Measurements from ENCODE around the gene STBD1.

STBD1 gene

DNA sequence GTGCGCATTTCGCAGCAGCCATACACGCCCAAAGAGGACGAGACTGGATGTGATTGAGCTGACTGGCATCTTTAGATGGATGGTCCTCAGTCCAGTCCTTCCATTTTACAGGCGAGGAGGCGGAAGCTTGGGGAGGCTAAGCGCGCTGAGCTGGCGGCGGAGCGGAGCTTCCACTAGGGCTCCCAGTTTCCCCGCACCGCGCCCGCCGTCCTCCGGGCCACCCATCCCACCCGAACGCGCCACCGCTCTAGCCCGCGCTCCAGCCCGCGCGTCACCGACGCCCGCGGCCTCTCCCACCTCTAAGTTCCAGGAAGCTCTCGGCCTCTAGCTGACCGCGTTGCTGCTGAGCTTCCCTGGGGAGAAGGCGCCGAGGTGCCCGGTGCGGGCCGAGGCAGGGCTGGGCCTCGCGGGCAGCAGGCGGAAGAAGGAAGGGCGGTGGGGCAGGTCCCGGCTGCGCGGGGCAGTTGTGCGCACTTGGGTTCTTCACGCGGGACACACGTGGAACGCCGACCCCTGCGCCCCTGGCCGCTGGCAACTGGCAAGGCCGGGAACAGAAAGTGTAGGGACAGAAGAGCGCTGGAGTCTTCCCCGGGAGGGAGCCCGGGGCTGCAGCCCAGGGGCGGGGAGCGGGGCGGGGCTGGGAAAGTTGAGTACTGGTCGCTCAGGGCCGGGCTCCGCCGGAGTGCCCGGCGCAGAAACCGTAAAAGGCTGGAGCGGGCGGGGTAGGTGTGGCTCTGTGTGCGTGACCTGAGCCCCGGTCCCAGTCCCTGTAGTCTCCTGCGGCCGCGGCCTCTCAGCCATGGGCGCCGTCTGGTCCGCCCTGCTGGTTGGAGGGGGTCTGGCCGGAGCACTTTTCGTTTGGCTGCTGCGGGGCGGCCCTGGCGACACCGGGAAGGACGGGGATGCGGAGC is at the start of gene STBD1:
TSS of gene STBD1 (plus strand) at position 763 of the 911 bp plus-strand sequence. CDS start at position 800, 37 bp downstream.
- no peak for DNase-seq (ENCODE audit: low spot score in 2 of 2)
- Mint-ChIP-seq H3K4me3 (peak within 1 kb of the TSS; percentile 53), H3K9me3 (no peaks in the 10 kb centered on the region), H3K27ac (no peak within 1 kb of the TSS), H3K27me3 (peaks cover 23% of the 10 kb centered on the region), H3K4me1 (peaks cover 10% of the 10 kb centered on the region), H3K36me3 (no peaks in the 10 kb centered on the region)
- ATAC-seq (ENCODE audit: low read depth) = peak; percentile 26

DNA sequence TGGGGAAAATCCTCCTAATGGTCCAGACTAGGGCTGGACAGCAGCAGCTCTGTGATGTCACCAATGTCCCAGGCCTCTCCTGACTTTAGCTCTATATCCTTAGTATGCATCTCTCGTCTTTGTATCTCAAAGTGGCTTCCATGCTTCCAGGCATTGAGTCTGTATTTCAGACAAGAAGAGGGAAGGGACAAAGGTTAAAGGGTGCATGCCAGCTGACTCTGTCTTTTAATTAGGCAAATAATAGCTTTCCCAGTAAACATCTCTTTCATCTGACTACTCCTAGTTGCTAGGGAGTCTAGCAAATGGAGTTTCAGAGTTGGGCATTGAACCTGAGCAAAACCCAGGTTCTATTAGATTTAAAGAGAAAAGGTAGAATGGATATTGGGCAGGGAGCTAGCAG is 49.6 kb upstream of the STBD1 start:
- Mint-ChIP-seq H3K36me3 (no peaks in the 10 kb centered on the region), H3K27ac (no peak overlapping the region), H3K4me1 (no peaks in the 10 kb centered on the region), H3K4me3 (no peak overlapping the region), H3K27me3 (peaks cover 16% of the 10 kb centered on the region), H3K9me3 (no peaks in the 10 kb centered on the region)
- ATAC-seq (ENCODE audit: low read depth) (no peak), DNase-seq (ENCODE audit: low spot score in 2 of 2) (no peak)

DNA sequence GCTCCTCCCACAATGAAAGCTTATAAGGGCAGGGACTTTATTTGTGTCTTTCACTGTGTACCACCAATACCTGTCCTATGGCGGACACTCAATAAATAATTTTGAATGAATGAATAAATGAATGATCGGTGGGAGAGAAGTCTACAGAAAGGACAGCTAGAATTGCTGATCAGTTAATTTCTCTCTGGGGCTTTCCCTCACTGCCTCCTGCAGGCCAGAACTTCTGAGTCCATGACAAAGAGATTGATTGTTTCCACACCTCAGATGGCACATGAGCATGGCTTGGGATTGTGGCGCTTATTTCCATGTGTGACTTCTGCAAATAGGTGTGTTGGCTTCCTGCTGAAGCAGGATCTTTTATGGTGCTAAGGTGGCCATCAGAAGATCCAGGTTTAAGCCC is 48.7 kb upstream of the STBD1 start:
- Mint-ChIP-seq H3K27ac (no peak overlapping the region), H3K36me3 (no peaks in the 10 kb centered on the region), H3K4me1 (no peaks in the 10 kb centered on the region), H3K9me3 (no peaks in the 10 kb centered on the region), H3K27me3 (peaks cover 13% of the 10 kb centered on the region), H3K4me3 (no peak overlapping the region)
- DNase-seq (ENCODE audit: low spot score in 2 of 2) = no peak
- ATAC-seq (ENCODE audit: low read depth) = no peak

DNA sequence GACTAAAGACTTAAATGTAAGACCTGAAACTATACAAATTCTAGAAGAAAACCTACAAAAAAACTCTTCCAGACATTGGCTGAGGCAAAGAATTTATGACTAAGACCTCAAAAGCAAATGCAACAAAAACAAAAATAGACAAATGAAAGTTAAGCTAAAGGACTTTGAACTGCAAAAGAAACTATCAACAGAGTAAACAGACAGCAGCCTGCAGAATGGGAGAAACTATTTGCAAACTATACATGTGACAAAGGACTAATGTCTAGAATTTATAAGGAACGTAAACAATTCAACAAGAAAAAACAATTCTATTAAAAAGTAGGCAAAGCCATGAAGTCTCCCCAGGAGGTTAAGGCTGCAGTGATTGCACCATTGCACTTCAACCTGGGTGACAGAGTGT is 46.0 kb upstream of the STBD1 start:
- H3K27ac Mint-ChIP-seq = no peak overlapping the region
- no peaks in the 10 kb centered on the region for H3K36me3 Mint-ChIP-seq
- no peaks in the 10 kb centered on the region for H3K4me1 Mint-ChIP-seq
- no peak for DNase-seq (ENCODE audit: low spot score in 2 of 2)
- no peak overlapping the region for H3K4me3 Mint-ChIP-seq
- peaks cover 5% of the 10 kb centered on the region for H3K27me3 Mint-ChIP-seq
- H3K9me3 Mint-ChIP-seq = no peaks in the 10 kb centered on the region
- ATAC-seq (ENCODE audit: low read depth) = no peak

DNA sequence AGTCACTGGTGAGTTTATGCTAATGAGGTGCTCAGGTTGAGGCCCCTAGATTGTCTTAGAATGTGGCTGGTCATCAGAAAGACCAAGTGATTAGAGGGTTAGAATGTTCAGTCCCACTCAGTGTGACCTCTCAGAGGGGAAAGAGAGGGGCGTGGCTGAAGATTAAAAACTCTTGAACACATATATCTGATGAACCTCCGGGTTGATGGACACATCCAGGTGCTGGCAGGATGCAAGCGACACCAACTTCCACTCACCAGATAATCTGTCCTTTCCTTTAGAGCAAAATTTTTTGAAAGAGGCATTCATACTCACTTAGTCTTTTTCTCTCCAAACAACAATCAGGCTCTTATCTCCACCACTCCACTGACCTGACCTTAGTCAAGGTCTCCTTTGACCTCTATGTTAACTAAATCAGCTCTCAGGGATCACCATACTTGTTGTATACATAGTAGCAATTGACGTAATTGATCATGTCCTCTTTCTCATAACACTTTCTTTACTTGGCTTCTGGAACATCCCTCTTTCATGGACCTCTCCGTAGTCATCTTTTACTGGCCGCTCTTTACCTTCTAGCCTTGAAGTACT is 40.8 kb upstream of the STBD1 start:
- no peak for DNase-seq (ENCODE audit: low spot score in 2 of 2)
- no peak overlapping the region for H3K4me3 Mint-ChIP-seq
- no peak for ATAC-seq (ENCODE audit: low read depth)
- H3K27me3 Mint-ChIP-seq = peaks cover 3% of the 10 kb centered on the region
- no peak overlapping the region for H3K27ac Mint-ChIP-seq
- H3K4me1 Mint-ChIP-seq = no peaks in the 10 kb centered on the region
- H3K36me3 Mint-ChIP-seq = no peaks in the 10 kb centered on the region
- H3K9me3 Mint-ChIP-seq = no peaks in the 10 kb centered on the region

DNA sequence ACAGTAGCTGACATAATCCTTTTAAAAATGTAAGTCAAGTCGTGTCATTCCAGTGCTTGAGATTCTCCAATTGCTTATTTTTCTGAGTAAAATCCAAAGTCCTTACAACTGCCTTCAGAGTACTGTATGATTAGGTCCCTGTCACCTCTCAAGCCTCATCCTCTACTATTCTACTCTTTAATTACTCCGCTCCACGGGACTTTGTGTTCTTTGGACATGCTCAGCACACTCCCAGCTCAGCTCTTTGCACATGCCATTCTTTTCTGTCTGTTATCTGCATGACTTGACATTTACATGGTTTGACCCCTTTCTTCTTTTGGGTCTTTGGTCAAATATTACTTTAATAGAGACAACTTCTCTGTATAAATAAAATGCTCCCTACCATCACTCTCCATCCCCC is 39.9 kb upstream of the STBD1 start:
- DNase-seq (ENCODE audit: low spot score in 2 of 2) (no peak), ATAC-seq (ENCODE audit: low read depth) (no peak)
- no peaks in the 10 kb centered on the region for H3K9me3 Mint-ChIP-seq
- no peaks in the 10 kb centered on the region for H3K4me1 Mint-ChIP-seq
- no peaks in the 10 kb centered on the region for H3K36me3 Mint-ChIP-seq
- peaks cover 3% of the 10 kb centered on the region for H3K27me3 Mint-ChIP-seq
- H3K27ac Mint-ChIP-seq = no peak overlapping the region
- no peak overlapping the region for H3K4me3 Mint-ChIP-seq

DNA sequence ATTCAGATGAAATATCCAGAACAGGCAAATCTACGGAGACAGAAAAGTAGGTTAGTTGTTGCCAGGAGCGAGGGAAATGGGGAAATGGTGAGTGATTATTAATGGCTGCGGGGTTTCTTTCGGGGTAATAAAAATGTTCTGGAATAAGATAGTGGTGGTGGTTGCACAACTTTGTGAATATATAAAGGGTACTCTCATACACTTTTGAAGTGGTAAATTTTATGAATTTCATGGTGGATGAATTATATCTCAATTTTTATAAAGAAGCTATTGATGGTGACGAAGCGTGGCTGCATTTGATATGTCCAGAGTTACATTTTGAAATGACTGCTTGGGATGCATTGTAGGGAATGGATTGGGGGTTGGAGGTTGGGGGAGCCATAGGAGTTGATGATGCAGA is 38.7 kb upstream of the STBD1 start:
- Mint-ChIP-seq H3K27me3 (peaks cover 3% of the 10 kb centered on the region), H3K9me3 (no peaks in the 10 kb centered on the region), H3K4me3 (no peak overlapping the region), H3K36me3 (no peaks in the 10 kb centered on the region), H3K4me1 (no peaks in the 10 kb centered on the region), H3K27ac (no peak overlapping the region)
- no peak for DNase-seq (ENCODE audit: low spot score in 2 of 2)
- ATAC-seq (ENCODE audit: low read depth) = no peak

DNA sequence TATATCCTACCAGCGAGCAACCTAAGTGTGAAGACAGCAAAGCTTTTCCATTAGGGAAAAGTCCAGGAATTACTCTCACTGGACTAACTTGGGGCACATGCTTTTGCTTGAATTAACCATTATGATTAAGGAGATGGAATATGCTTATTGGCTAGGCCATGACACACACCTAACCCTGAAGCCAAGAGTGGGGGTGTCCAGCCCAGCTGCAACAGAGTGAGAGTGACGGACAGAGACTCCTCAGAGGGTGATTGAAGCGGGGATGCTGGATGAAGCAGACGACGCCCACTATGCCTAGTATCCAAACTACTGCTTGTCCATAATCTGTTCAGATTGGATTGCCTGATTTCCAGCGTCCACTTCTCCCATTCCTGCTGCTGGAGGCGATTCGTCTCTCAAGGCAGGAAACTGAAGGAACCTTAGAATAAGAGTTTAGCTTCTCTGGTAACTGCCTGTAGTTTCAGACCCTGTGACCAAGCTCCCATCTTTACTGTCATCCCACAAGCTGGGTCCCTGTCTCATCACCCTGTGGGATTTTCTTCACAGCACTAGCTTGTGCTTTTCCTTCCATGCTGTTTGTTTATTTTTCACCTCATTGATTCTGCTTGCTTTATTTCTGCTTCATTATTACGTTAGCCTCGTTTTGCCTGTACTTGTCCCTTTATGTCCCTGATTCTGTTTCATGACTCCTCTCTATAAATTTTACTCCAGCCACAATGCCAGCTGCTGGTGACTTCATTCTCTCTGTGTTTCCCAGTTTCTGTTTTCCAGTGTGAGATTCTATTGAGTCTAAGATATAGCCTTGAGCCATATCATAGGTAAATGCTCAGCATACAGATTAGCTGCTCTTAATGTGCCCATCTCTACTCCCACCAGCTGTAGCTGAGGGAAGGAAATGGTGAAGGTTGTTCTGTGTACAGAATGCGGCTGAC is 36.0 kb upstream of the STBD1 start:
- Mint-ChIP-seq H3K27ac (no peak overlapping the region), H3K4me3 (no peak overlapping the region), H3K27me3 (peaks cover 10% of the 10 kb centered on the region), H3K9me3 (no peaks in the 10 kb centered on the region), H3K36me3 (no peaks in the 10 kb centered on the region), H3K4me1 (no peaks in the 10 kb centered on the region)
- no peak for DNase-seq (ENCODE audit: low spot score in 2 of 2)
- ATAC-seq (ENCODE audit: low read depth) = no peak

DNA sequence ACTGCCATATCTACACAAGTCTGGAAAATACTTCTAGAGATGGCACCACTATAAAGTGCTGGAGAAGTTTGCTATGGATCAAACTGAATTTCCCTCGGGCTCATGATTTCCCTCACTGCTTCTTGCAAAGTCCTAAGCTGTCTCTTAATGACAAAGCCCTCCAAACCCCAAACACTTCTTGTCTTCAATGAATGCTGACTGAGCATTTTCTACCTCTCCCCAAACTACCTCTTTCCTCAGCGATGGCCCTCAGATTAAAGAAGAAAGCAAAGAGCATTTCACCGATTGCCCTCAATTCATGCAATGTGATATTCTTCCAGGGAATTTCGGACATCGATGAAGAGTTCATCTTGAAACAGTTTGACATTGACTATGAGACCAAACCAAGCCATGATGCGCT is 35.3 kb upstream of the STBD1 start:
- Mint-ChIP-seq H3K27me3 (peaks cover 11% of the 10 kb centered on the region), H3K9me3 (no peaks in the 10 kb centered on the region), H3K36me3 (no peaks in the 10 kb centered on the region), H3K4me3 (no peak overlapping the region), H3K27ac (no peak overlapping the region), H3K4me1 (no peaks in the 10 kb centered on the region)
- DNase-seq (ENCODE audit: low spot score in 2 of 2) (no peak), ATAC-seq (ENCODE audit: low read depth) (no peak)

DNA sequence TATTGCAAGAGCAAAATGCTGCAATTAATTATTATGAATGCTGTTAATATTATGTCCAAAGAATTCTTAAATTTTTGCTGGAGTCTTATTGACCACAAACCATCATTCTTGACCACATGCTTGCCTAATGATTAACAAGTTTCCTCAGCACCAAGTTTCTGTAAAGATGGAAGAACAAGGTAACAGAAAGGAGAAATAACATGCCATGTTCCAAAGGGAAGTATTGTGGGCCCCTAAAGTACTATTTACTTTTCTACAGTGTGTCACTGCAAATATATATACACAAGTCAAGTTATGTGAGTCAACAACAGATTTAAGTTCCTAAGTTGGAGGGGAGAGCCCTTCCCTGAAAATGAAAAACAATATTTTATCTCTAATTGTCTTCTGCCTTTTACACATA is 34.5 kb upstream of the STBD1 start:
- H3K4me3 Mint-ChIP-seq = no peak overlapping the region
- H3K36me3 Mint-ChIP-seq = no peaks in the 10 kb centered on the region

DNA sequence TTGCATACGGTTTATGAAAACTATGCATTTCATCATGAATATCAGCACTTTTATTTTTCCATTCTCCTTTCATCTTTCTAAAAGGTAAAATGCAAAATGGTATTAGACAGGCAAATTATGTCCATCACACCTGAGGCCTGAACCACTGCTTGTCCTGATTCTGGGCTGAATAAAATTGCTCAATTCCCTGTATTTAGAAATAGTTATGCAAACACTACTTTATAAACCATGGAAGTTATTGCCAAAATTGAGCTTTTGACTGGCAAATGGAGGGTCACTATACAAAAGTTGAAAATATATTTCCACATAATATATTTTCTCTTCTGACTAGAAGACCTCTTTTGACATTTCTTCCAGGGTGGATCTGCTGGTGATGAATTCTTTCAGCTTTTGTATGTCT is 34.0 kb upstream of the STBD1 start:
- Mint-ChIP-seq H3K9me3 (no peaks in the 10 kb centered on the region), H3K36me3 (no peaks in the 10 kb centered on the region), H3K4me3 (no peak overlapping the region), H3K4me1 (no peaks in the 10 kb centered on the region), H3K27ac (no peak overlapping the region), H3K27me3 (peaks cover 11% of the 10 kb centered on the region)
- ATAC-seq (ENCODE audit: low read depth) = no peak
- no peak for DNase-seq (ENCODE audit: low spot score in 2 of 2)

More for the DNA sequence above, 34.5 kb upstream of the STBD1 start:
- Mint-ChIP-seq H3K27me3 (peaks cover 11% of the 10 kb centered on the region), H3K27ac (no peak overlapping the region), H3K4me1 (no peaks in the 10 kb centered on the region), H3K9me3 (no peaks in the 10 kb centered on the region)
- no peak for ATAC-seq (ENCODE audit: low read depth)
- DNase-seq (ENCODE audit: low spot score in 2 of 2) = no peak

DNA sequence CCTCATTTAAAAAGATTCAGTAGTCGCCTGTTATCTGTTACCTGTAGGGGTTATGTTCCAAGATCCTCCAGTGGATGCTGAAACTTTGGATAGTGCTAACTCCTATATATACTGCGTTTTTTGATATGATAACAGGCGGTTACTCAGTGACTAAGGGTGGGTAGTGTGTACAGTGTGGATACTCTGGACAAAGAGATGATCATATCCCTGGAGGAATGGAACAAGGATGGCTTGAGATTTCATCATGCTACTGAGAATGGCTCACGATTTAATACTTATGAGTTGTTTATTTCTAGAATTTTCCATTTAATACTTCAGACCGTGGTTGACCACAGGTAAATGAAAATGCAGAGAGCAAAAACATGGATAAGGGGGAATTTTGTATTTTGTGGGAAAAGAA is 33.5 kb upstream of the STBD1 start:
- H3K27me3 Mint-ChIP-seq = peaks cover 12% of the 10 kb centered on the region
- DNase-seq (ENCODE audit: low spot score in 2 of 2) (no peak), ATAC-seq (ENCODE audit: low read depth) (no peak)
- H3K36me3 Mint-ChIP-seq = no peaks in the 10 kb centered on the region
- H3K4me3 Mint-ChIP-seq = no peak overlapping the region
- no peak overlapping the region for H3K27ac Mint-ChIP-seq
- H3K9me3 Mint-ChIP-seq = no peaks in the 10 kb centered on the region
- H3K4me1 Mint-ChIP-seq = no peaks in the 10 kb centered on the region

DNA sequence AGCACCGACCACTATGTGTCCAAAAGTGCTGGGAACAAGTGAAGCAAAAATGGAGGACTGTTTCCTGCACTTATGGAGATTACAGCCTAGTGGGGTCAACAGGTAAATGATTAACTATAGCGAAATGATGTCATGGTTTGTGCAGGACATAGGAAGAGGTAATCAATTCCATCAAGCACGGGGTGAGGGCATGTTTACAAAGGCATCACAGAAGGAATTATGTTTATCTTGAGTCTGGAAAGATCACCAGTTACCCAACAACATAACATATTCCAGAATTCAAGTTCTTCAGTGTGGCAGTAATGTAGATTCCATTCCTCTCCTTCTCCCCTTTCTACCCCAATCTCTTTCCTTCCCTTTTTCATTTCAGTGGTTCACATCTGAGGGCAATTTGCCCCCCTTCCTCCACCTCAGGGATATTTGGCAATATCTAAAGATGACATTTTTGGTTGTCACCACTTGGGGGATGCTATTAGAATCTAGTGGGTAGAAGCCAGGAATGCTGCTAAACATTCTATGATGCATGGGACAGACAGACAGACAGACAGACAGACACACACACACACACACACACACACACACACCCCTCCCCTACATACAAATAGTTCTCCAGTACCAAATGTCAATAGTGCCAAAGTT is 30.9 kb upstream of the STBD1 start:
- Mint-ChIP-seq H3K4me1 (no peaks in the 10 kb centered on the region), H3K36me3 (no peaks in the 10 kb centered on the region), H3K27ac (no peak overlapping the region), H3K9me3 (no peaks in the 10 kb centered on the region), H3K27me3 (peaks cover 13% of the 10 kb centered on the region), H3K4me3 (no peak overlapping the region)
- no peak for ATAC-seq (ENCODE audit: low read depth)
- no peak for DNase-seq (ENCODE audit: low spot score in 2 of 2)

DNA sequence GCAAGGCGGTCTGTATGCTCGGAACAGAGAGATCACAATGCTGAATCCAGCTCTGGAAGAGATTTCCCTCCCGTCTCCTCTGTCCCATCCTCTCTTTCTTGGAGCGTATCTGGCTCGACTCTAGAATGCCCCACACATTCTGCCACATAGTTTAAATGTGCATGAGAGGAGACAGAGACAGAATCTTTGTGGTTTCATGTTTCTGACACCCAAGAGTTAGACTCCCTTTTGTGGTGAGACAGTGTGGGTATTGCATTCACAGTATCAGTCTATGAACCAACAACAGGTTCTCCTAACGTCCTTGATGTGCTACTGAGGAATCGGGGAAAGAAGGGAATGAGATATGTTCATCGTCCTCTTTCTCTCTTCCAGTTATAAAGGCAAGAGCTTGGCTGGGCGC is 29.7 kb upstream of the STBD1 start:
- Mint-ChIP-seq H3K27me3 (peaks cover 11% of the 10 kb centered on the region), H3K9me3 (no peaks in the 10 kb centered on the region), H3K27ac (no peak overlapping the region), H3K4me3 (no peak overlapping the region), H3K4me1 (no peaks in the 10 kb centered on the region), H3K36me3 (no peaks in the 10 kb centered on the region)
- no peak for ATAC-seq (ENCODE audit: low read depth)
- DNase-seq (ENCODE audit: low spot score in 2 of 2) = no peak

Data from memory B cell (primary cell).